ENCODE data around the gene KCNJ12.

The KCNJ12 gene

DNA sequence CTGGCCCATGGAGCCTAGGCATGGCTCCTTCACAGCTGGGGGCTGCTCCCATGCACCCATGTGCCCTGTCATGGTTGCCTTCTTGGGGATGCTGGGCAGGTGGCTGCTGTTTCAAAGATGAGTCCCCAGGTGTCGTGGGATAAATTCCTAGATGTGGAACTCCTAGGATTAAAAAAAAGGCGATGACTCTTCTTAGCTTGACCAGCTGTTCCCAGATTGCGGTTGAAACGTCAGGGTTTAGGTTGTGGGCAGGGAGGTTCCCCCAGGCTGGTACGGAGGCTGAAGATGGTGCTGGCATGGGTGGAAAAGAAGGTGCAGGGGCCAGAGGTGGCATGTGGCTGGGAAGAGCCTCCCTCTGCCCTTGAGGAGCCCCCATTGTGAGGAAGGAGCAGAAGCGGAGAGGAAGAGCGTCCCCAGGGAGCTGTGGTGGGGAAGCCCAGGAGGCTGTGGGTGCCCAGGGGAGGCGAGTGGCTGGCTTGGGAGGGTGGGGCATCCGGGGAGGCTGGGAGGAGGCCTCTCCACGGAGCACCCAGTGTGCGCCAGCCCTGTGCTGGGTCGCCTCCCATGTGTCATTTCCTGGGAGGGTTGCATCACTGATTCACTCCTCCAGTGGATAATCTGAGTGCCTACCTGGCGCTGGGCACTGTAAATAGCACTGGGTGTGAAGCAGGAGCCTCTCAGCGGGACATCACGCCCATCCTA is 7.5 kb upstream of the KCNJ12 start:
- DNase-seq (ENCODE audit: low spot score): no peak

DNA sequence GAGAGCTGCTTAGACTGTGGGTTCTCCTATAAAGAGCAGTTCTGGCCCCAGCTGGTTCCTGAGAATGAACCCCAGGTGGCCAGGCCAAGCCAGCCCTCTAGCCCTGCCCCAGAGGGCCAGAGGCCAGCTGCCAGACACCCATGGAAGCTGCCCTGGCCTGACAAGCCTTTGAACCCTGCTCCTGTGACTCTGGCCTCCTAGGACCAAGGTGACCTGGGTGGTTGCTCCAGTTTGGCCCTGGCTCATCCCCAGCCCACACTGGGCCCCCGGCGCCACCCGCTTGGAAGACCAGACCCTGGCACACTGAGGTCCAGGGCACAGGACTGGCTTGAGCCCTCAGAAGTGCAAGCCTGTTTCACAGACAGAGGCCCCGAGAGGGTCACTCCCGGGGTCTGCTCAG is 6.8 kb upstream of the KCNJ12 start:
- no peak for DNase-seq (ENCODE audit: low spot score)

DNA sequence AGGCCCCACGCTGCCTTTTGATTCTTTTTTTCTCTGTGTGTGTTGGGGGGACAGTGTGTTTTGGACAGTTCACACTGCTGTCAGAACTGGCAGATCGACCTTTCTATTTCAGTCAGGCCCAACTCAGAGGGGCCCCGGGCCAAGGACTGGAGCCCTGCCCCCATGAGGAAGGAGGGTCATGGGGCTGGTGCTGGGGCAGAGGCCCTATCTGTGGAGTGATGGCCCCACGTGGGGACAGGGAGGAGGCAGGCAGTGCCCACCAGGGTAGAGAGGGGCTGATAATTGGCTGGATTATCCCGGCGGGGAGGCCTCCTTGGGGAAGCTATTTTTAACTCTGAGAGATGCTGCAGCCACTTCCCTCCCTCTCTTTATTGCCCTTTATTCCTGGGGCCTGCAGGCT is 5.7 kb upstream of the KCNJ12 start:
- no peak for DNase-seq (ENCODE audit: low spot score)

DNA sequence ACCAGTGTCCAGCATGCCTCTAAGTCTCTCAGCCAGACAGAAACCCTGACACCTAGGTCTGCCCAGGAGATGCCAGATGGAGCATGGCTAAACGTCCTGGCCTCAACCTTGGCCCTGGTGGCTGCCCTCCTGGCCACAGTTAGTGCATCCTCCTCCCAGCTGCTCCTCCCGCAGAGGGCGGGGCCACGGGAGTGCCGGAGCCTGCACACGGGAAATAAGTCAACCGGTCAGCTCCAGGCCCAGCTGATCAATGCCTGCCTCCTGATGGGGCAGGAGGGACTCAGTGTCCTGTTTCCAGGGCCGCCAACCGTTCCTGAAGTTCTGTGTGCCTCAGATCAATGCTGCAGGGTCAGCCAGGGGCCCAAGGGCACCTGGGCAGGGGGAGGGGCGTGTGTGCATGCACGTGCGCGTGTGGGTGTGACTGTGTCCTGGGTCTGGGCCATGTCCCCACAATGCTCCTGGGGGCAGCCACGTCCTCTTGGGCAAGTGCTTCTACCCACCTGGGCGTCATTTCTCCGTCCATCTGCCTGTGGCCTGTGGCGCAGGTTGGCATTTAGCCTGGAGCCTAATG is 4.6 kb upstream of the KCNJ12 start:
- DNase-seq (ENCODE audit: low spot score): no peak

DNA sequence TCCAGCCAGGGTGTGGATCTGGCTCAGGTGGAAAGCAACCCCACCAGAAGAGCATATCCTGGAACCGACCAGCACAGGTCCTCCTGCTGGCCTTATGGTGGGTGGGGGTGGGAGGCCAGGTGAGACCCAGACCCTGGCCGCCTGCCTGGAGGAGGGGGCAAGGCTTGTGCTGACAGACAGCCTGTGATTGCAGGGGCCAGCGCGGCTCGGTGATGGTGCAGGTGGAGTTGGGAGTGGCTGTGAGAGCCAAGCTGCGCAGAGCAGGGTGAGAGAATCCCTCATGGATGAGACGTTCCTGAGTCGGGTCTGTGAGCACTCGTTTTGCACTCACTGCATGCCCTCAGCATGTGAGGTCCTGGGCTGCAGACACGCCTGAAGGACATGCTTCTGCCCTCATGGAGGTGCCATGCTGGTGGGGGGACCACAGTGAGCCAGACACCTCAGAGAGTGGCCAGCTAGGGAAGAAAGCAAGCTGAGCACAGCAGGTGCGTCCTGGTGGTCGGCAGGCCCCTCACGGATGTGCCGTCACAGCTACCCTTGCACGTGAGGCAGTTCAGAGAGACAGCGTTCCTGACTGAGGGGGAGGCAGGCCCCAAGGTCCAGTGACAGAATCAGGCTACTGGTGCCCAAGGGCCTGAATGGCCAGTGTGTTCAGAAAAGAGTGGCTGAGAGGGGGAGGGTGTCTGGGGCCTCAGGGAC is 3.8 kb upstream of the KCNJ12 start:
- DNase-seq (ENCODE audit: low spot score): no peak

DNA sequence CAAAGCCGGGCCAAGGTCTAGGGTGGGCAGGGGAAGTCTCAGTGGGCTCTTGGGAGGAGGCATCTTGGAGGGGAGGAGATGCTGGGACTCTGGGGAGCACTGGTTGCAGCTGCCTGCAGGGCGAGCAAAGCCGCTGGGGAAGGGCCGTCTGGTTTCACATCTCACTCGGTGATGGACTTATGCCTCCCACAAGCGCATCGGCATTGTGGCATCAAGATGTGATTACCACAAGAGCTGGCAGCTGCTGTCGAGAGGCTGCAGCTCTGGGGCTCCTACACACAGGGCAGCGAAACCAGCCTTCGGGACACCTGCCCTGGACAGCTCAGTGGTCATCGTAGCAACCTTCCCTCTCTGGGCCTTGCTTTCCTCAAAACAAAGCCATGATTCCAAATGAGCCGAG is 3.1 kb upstream of the KCNJ12 start:
- no peak for DNase-seq (ENCODE audit: low spot score)

DNA sequence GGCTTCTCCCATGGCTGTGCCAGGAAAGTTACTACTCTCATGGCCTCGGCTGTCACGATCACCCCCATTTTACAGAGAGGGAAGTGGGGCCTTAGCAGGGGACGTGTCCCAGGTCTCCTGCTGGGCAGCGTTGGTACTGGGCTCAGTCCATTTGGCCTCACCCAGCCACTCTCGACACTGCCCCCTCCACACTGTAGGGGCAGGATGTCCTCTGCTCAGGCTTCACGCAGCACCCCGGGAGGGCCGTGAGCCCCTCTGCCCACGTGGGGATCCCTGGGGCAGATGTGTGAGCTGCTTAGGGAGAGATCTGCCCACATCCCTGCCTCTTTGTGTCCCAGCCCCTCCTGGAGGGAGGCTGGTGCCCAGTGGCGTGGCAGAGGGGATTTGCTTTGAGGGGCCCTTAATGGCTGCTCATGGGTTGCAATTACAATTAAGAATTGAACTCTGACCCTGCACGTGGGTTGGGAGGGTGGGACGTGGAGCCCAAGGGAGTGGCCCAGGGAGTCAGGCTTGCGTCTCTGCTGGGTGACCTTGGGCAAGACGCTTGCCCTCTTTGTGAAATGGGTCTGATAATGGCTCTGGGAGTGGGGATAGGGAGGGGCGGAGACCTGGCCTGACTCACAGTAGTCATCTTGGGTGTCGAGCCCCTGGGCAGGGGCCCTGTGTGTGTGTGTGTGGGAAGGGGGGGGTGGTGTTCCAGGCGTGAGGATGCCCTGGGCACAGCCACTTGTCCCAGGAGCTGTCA is 2.3 kb upstream of the KCNJ12 start:
- DNase-seq (ENCODE audit: low spot score): no peak

DNA sequence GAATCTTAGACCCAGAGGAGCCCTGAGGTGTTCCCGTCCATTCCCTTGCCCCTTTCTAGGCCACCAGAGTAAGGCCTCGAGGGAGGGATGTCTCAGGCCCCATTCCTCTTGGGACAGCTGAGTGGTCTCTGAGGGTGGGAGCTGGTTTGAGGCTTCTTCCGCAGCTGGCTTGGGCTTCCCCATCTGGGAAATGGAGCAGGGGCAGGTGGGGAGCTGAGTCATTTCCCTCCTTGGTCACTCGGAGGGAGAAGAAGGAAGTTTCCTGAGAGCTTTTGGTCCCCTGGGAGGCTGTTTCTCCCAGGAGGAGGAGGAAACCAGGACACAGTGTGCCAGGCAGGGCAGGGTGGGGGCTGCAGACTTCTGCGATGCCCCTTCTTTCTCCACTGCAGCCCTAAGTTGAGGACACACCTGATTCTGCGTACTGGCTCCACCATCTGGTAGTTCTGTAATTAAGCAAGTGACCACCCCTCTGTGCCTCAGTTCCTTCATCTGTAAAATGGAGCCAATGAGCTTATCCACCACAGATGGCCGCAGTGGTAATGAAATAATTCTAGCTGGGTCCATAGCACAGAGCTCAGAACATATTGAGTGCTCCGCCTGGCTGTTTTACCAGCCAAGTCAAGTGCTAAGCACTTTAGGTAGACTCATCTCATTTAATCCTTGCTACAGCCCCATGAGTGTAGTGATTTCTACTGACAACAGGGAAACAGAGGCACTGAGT is 1.6 kb upstream of the KCNJ12 start:
- DNase-seq (ENCODE audit: low spot score): no peak

DNA sequence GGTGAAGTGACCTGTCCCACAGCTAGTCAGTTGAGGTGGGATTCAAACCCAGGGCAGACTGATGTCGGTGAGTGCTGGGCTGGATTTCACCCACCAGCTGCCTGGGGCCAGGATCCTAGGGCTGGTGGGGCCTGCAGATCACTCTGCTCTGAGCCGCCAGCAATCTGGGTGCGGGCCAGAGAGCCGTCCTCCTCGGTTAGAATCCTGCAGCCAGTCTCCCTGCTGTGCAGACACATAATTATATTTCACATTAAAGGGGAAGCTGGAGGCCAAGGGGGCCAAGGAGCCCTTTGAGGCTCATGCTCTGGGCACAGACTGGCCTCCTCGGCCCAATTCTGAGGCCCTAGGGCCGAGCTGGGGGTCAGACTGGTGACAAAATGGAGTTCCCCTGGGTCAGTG is 996 bp upstream of the KCNJ12 start:
- DNase-seq (ENCODE audit: low spot score): no peak

DNA sequence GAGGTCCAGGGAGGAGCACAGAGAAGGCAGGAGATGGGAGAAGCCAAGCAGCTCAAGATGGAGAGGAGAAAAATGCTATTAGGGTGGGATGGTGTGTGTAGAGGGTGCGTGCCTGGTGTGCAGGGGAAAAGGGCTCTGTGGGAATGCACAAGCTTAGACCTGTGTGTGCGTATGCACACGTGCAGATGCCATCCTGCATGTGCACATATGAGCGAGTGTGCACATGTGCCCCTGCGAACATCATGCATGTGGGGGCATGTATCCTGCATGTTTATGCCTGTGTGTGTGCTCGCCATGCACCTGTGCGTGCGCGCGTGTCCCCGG is 438 bp upstream of the KCNJ12 start:
- DNase-seq (ENCODE audit: low spot score): no peak

DNA sequence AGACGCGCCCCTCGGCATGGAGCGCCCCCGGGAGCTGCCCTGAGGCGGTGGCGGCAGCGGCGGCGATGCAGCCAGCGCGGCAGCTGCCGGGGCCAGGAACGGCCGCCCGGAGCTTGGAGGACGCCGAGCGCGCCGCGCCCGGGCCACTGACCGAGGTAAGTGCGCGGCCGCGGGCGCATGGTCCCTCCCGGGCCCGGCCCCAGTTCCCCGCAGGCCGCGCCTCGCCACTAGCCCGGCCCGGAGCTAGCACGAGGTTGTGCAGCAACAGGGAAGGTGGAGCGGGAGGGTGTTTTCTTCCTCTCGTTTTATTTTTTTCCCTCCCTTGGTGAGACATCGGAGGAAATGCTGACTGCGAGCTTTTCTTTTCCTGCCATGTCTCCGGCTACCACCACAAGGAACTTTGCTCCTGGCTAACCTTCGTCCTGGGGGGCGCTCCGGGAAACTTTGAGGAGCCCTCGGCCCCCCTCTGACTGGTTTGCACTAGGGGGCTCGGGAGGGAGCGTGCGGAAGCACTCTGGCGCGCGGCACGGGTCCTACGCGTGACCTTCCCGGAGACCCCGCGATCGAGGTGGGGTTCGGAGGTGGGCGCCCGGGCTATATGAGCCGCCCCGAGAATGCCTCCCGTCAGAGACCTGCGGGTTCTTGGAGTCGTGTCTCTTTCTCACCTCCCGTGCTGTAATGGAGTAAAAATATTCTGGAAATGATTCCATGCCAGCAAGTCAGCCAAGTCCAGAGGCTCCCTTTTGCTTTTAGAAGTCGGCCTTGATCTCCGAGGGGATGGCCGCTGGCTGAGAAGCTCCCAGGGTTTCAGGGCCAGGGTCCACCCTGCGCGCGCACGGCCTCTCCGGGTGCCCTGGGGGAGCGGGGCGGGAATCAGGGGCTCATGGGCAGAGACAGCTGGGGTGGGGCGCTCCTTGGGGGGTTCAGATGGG is 868 bp downstream of the KCNJ12 start:
- no peak for DNase-seq (ENCODE audit: low spot score)

DNA sequence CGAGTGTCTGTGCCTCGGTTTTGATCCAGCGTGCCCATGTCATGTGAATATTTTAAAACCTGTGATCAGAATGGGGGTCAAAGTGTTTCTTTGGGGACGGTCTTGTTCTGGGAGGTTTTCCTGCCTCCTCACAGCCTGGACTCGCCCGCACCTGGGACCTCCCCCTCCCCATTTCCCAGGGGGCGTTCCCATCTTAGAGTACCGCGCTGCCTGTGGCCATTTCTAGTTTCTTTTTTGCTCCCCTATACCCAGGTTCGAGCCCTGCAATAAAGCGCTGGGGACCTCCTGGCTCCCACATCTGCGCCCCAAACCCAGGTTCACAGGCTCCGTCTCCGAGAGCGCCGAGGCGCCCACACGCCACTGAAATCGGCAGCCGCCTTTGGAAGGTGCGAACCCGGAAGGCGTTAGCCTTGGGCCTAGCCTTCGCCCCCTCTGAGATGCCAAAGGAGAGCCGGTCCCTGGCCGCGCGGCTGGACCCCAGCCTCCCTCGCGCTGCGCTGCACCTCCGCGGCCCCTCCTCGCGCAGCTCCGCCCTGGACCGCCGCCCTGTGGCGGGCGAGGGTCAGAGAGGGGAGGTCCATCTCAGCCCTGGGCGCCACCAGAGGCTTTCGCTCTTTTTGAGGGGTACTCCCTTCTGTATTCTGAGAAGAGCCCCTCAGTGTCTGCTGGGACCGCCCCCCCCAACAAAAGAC is 1.7 kb downstream of the KCNJ12 start:
- DNase-seq (ENCODE audit: low spot score): no peak

DNA sequence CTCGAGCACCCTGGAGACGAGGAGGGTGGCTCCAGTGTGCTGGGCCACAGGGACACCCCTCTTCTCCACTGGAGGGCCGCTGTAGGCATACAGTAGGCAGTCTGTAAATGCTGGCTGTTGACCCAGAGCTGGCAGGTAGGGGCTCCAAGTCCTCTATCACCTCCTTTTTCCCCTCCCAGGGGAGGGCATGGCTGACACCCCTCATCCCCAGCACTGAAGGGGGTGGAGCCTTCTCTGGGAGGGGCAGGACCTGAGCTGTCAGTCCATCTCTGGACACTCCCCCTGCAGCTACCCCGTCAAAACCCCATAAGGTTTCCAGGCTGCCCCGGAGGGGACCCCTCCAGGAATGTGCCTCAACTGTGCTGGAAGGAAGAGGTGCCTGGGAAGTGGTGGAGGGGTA is 2.4 kb downstream of the KCNJ12 start:
- no peak for DNase-seq (ENCODE audit: low spot score)

DNA sequence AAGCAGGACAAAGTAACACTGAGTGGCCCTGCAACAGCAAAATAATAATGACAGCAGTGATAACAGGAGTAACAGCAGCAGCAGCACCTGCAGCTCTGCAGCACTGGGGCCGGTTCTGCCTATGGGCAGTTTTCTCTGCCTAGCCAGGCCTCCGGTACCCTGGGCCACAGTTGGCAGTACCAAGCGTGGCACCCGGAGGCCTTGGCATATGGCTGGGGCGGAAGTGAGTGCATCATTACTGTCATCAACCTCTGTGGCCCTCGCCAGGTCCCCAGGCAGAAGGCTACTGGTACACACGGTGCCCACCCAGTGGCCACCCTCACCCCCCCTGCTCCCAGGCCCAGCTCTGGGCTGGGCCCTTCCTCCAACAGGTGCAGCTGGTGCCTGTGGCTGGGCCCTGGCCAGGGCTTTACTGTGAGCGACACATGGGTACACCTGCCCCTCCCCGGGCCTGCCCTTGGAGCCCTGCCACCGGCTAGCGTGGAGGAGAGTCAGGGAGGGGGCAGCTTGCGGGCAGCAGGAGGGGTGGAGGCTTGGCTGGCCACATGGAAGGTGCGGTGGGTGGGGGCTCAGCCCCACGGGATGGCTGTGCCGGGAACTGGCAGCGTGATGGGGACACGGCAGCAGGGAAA is 3.0 kb downstream of the KCNJ12 start:
- no peak for DNase-seq (ENCODE audit: low spot score)

DNA sequence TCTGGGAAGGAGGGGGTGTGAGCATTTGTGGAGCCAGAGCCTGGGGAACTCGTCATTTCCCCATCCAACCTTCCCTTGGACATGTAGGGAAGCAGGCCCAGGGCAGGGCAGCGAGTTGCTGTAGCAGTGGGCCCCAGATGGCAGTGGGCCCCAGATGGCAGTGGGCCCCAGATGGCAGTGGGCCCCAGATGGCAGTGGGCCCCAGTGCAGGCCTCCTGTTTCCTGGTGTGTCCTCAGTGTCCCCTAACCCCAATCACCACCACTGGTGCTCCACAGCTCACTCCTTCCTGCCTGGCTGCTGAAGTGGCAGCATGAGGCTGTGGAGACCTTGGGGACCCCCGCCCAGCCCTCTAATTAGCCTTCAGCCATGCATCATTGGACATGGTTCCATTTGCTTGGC is 4.5 kb downstream of the KCNJ12 start:
- DNase-seq (ENCODE audit: low spot score): no peak

DNA sequence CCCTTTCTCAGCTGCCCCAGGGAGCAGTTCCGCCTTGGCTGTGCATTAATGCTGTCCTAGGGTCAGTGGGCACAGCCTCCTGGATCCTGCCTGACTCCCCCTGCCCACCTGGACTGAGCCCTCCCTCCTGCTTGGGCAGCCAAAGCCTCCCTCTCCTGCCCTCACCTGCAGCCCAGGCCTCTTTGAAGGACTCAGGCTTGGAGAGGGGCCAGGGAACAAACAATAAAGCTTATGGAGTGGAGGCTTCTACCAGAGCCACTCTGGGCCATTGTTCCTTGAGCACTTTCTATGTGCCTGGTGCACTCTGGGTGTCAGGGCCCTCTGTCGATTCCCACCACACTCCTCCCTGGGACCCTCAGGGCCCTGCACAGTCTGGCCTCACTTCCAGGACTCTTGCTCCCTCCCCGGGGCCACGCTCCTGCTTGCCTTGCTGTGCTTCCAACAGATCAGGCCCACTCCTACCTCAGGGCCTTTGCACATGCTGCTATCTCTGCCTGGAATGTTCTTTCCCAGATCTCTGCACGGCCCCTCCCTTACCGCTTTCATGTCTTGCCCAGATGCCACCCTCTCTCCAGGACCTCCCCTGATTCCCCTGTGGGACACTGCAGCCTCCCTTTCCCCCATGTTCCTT is 5.0 kb downstream of the KCNJ12 start:
- DNase-seq (ENCODE audit: low spot score): no peak

DNA sequence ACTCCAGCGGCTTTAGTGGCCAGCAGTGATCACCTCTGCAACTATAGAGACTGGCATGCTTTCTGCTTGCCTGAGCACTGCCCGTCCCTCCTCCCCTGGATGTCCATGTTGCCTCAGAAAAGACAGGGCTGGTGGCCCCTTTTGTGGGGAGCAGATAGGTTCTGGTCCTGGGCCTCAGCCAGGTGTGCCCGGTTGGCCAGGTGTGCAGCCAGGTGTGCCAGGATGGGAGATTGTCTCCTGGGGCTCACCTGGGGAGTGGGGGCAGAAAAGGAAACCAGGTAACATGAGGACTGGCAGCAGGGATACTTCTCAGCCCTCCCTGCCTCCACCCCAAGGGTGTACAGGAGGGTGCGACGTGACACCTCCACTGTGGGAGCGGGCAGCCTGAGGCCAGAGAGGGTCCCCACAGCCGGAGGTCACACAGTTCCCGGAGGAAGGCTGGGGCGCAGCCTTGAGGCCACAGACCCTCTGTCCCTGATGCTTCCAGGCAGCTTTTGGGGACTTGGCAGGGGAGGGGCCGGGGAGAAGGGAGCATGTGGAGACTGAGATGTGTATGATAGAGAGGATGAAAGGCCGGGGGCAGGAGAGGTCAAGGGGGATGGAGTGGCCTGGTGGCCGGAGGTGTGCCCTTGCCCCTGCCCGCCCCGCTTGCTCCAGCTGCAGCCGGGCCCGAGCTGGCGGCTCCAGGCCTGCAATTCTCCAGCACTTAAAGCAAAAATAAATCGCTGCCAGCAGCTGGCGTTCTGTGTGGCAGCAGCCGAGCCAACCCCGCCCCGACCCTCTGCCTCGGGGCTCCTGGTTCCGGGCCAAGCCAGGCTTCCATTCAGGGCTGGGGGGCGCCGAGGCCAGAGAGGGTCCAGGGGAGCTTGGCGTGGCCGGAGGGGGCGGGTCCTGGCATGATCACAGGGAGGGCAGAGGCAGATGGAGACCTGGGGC is 6.7 kb downstream of the KCNJ12 start:
- no peak for DNase-seq (ENCODE audit: low spot score)

DNA sequence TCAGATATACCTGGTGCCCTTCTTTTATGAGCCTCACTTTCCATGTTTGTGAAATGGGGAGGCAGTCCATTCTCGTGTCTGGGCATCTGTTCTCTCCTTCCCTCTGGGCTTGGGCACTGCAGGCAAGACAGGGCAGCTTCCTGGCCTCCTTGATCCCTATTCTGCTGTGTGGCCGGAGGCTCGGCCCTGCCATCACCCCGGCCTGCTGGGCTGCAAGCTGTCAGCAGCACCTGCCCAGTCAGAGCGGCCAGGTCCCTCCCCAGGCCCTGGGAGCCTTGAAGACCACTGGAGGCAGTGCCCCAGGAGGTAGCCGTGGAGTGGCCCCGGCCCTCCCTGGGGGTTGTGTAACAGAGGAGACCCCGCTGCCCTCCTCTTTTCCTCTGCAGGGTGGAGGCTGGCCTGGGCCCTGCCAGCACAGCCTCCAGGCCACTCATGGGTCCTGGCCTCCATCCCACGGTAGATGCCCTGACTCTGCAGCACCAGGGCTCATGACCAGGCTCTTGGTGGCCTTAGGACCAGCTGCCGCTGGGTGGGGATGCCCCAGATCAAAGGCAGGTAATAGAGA is 9.2 kb downstream of the KCNJ12 start:
- DNase-seq (ENCODE audit: low spot score): no peak

Measured in globus pallidus (tissue), 1 donor.